Urinary bladder (tissue), 4 donors: ENCODE data around the gene BCAR3. TPM values are rescaled to one million over a fixed set of nuclear protein-coding genes. Genes with fewer than 3 reads are reported as not detected.

ENCODE experiments used
- DNase-seq: peaks from one replicate; pipeline ENCODE4 v3.0.0-alpha.2; 2015; ENCODE audit errors: extremely low spot score
- H3K27ac ChIP-seq: one replicate; pipeline ENCODE4 v1.5.1; 2013; ENCODE audit warnings: low read depth, mild to moderate bottlenecking, moderate library complexity
- H3K36me3 ChIP-seq: one replicate; pipeline ENCODE4 v1.6.1; 2013; ENCODE audit warnings: mild to moderate bottlenecking, moderate library complexity; ENCODE audit not compliant: insufficient read depth
- H3K4me1 ChIP-seq: one replicate; pipeline ENCODE4 v1.6.1; 2013; ENCODE audit warnings: mild to moderate bottlenecking, moderate library complexity; ENCODE audit not compliant: insufficient read depth
- H3K4me3 ChIP-seq: one replicate; pipeline ENCODE4 v1.5.1; 2013; ENCODE audit warnings: low read depth, low read length
- WGBS: extraction: QIAGEN DNeasy Blood & Tissue Kit; methylation state at CpG from one replicate; pipeline ENCODE4 v1.1.7; 2013; 5-methylcytosine and 5-hydroxymethylcytosine counted together
- polyA plus RNA-seq: library from polyadenylated mRNA; stranded (reverse); fragments of 200-250 nt; gene quantifications from one replicate; pipeline ENCODE4 v1.2.3, GENCODE V29; 2013
- total RNA-seq: library from RNA; depleted of rRNA; stranded (reverse); fragments of >200 nt; gene quantifications from one replicate; pipeline ENCODE4 v1.2.3, GENCODE V29; 2014
- donor health status: healthy with polysubstance abuse.
- donor health status: healthy.

The BCAR3 gene
- 14.5 TPM for total RNA-seq
- 14.5 TPM for polyA plus RNA-seq

- DNase-seq: no peak
- under 1% methylated on average over 105 of the region's 105 CpGs for WGBS
- Histone ChIP-seq H3K36me3 (no peaks in the 10 kb centered on the region), H3K4me1 (peaks cover 4% of the 10 kb centered on the region), H3K27ac (peak within 1 kb of the TSS; percentile 91), H3K4me3 (peak within 1 kb of the TSS; percentile 88)
Measured at GRCh38 chr1:93681101-93681988, at the start of gene BCAR3. Gene BCAR3, minus strand, starts transcription at chr1:93681837. Its CDS starts 6,907 bp downstream, at chr1:93674930.

GRCh38 chr1:93730621-93731020 lies 49.0 kb upstream of the BCAR3 start:
- Histone ChIP-seq H3K36me3 (no peaks in the 10 kb centered on the region), H3K4me1 (no peaks in the 10 kb centered on the region), H3K27ac (no peak overlapping the region), H3K4me3 (no peak overlapping the region)
- DNase-seq: no peak
- WGBS: 98% methylated on average over 2 of the region's 2 CpGs

- WGBS: 94% methylated on average over 4 of the region's 4 CpGs
- H3K36me3 ChIP-seq: no peaks in the 10 kb centered on the region
- H3K4me1 ChIP-seq: no peaks in the 10 kb centered on the region
- no peak overlapping the region for H3K4me3 ChIP-seq
- no peak for DNase-seq
- H3K27ac ChIP-seq: no peak overlapping the region
Measured at GRCh38 chr1:93729906-93730305, 48.3 kb upstream of the BCAR3 start.

- Histone ChIP-seq H3K36me3 (no peaks in the 10 kb centered on the region), H3K27ac (no peak overlapping the region), H3K4me3 (no peak overlapping the region), H3K4me1 (no peaks in the 10 kb centered on the region)
- 75% methylated on average over 4 of the region's 4 CpGs for WGBS
- no peak for DNase-seq
Measured at GRCh38 chr1:93729502-93729901, 47.9 kb upstream of the BCAR3 start.

- WGBS: 75% methylated on average over 13 of the region's 13 CpGs
- no peak for DNase-seq
- Histone ChIP-seq H3K4me3 (no peak overlapping the region), H3K36me3 (no peaks in the 10 kb centered on the region), H3K27ac (no peak overlapping the region), H3K4me1 (no peaks in the 10 kb centered on the region)
Measured at GRCh38 chr1:93728480-93729131, 47.0 kb upstream of the BCAR3 start.

GRCh38 chr1:93723733-93724270 lies 42.2 kb upstream of the BCAR3 start:
- H3K4me3 ChIP-seq: no peak overlapping the region
- H3K27ac ChIP-seq: no peak overlapping the region
- WGBS: 92% methylated on average over 5 of the region's 5 CpGs
- no peaks in the 10 kb centered on the region for H3K36me3 ChIP-seq
- no peak for DNase-seq
- no peaks in the 10 kb centered on the region for H3K4me1 ChIP-seq

- Histone ChIP-seq H3K36me3 (no peaks in the 10 kb centered on the region), H3K27ac (no peak overlapping the region), H3K4me3 (no peak overlapping the region), H3K4me1 (no peaks in the 10 kb centered on the region)
- 81% methylated on average over 6 of the region's 6 CpGs for WGBS
- DNase-seq: no peak
Measured at GRCh38 chr1:93723110-93723509, 41.5 kb upstream of the BCAR3 start.

- Histone ChIP-seq H3K4me3 (no peak overlapping the region), H3K4me1 (no peaks in the 10 kb centered on the region), H3K36me3 (no peaks in the 10 kb centered on the region), H3K27ac (no peak overlapping the region)
- WGBS: 74% methylated on average over 21 of the region's 21 CpGs
- no peak for DNase-seq
Measured at GRCh38 chr1:93722081-93723031, 40.7 kb upstream of the BCAR3 start.

- 97% methylated on average over 7 of the region's 7 CpGs for WGBS
- H3K27ac ChIP-seq: no peak overlapping the region
- DNase-seq: no peak
- no peaks in the 10 kb centered on the region for H3K4me1 ChIP-seq
- no peaks in the 10 kb centered on the region for H3K36me3 ChIP-seq
- no peak overlapping the region for H3K4me3 ChIP-seq
Measured at GRCh38 chr1:93720956-93721626, 39.5 kb upstream of the BCAR3 start.

- H3K27ac ChIP-seq: no peak overlapping the region
- H3K36me3 ChIP-seq: no peaks in the 10 kb centered on the region
- no peak overlapping the region for H3K4me3 ChIP-seq
- 91% methylated on average over 7 of the region's 7 CpGs for WGBS
- H3K4me1 ChIP-seq: no peaks in the 10 kb centered on the region
- DNase-seq: no peak
Measured at GRCh38 chr1:93717640-93718039, 36.0 kb upstream of the BCAR3 start.

GRCh38 chr1:93716941-93717368 lies 35.3 kb upstream of the BCAR3 start:
- Histone ChIP-seq H3K27ac (no peak overlapping the region), H3K4me3 (no peak overlapping the region)
- 98% methylated on average over 2 of the region's 2 CpGs for WGBS

GRCh38 chr1:93716163-93716562 lies 34.5 kb upstream of the BCAR3 start:
- Histone ChIP-seq H3K27ac (no peak overlapping the region), H3K36me3 (no peaks in the 10 kb centered on the region), H3K4me3 (no peak overlapping the region), H3K4me1 (no peaks in the 10 kb centered on the region)
- 99% methylated on average over 1 of the region's 1 CpG for WGBS
- DNase-seq: no peak

More at GRCh38 chr1:93716941-93717368, 35.3 kb upstream of the BCAR3 start:
- DNase-seq: no peak
- H3K4me1 ChIP-seq: no peaks in the 10 kb centered on the region
- H3K36me3 ChIP-seq: no peaks in the 10 kb centered on the region
